PFSK-1 (cell line): ENCODE results near the gene ARHGEF33.
A peak's percentile ranks its signal among the peaks of the same experiment; 100 is the strongest.

ENCODE experiments used
- FOXP2 ChIP-seq: optimal IDR thresholded peaks from 2 replicates; pipeline ENCODE3; 2011; ENCODE audit warnings: borderline replicate concordance, control low read depth, inconsistent platforms; ENCODE audit not compliant: insufficient read depth; ENCODE audit errors: extremely low read length, extremely low read depth
- POLR2AphosphoS5 ChIP-seq: IDR thresholded peaks from 2 replicates; pipeline ENCODE4 v1.6.1; 2012; ENCODE audit warnings: low read depth, mild to moderate bottlenecking, control low read depth, low read length, moderate library complexity
- SIN3A ChIP-seq: IDR thresholded peaks from 2 replicates; pipeline ENCODE4 v1.6.1; 2012; ENCODE audit warnings: mild to moderate bottlenecking, low read length, moderate library complexity, borderline replicate concordance; ENCODE audit not compliant: insufficient read depth
- TAF1 ChIP-seq: IDR thresholded peaks from 2 replicates; pipeline ENCODE4 v1.6.1; 2012; ENCODE audit warnings: low read length, control low read depth, borderline replicate concordance; ENCODE audit not compliant: insufficient read depth
- TF ChIP-seq, protein P1 (sequence below), 2 experiments: IDR thresholded peaks; 2 replicates each; pipeline versions ENCODE4 v1.6.1 to v1.8.0; 2011 to 2012; ENCODE audit warnings: low read depth in 2 of 2, low read length in 2 of 2, control low read depth in 1 of 2, inconsistent platforms in 1 of 2, mild to moderate bottlenecking in 1 of 2, moderate library complexity in 1 of 2; ENCODE audit not compliant: insufficient read depth in 1 of 2

ARHGEF33 gene

DNA sequence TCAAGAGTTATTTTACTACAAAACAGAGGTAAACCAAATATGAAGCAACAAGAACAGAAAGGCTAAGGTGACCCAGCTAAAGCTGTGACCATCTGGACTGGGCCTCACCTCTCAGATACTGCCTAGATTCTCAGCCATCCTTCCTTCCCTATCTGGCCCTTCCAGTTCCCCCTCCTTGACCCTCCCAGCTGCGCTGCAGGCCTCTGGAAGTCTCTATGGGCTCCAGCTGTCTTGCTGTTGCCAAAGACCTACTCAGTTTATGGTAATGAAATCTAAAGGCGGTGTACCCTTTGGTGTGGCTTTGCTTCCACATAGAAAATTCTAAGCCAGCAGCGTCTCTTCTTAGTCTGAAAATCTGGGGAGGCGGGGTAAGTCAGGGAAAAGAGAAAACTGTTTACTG lies 55.7 kb downstream of the ARHGEF33 start:
- TF ChIP-seq FOXP2, result no peak
- no peak for TF ChIP-seq POLR2AphosphoS5
- TF ChIP-seq SIN3A, result no peak
- no peak for TF ChIP-seq TAF1
- TF ChIP-seq, protein P1, sequence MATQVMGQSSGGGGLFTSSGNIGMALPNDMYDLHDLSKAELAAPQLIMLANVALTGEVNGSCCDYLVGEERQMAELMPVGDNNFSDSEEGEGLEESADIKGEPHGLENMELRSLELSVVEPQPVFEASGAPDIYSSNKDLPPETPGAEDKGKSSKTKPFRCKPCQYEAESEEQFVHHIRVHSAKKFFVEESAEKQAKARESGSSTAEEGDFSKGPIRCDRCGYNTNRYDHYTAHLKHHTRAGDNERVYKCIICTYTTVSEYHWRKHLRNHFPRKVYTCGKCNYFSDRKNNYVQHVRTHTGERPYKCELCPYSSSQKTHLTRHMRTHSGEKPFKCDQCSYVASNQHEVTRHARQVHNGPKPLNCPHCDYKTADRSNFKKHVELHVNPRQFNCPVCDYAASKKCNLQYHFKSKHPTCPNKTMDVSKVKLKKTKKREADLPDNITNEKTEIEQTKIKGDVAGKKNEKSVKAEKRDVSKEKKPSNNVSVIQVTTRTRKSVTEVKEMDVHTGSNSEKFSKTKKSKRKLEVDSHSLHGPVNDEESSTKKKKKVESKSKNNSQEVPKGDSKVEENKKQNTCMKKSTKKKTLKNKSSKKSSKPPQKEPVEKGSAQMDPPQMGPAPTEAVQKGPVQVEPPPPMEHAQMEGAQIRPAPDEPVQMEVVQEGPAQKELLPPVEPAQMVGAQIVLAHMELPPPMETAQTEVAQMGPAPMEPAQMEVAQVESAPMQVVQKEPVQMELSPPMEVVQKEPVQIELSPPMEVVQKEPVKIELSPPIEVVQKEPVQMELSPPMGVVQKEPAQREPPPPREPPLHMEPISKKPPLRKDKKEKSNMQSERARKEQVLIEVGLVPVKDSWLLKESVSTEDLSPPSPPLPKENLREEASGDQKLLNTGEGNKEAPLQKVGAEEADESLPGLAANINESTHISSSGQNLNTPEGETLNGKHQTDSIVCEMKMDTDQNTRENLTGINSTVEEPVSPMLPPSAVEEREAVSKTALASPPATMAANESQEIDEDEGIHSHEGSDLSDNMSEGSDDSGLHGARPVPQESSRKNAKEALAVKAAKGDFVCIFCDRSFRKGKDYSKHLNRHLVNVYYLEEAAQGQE (IDR thresholded peaks at IDR 0.05; ENCODE audit: insufficient read depth in 1 of 2, low read depth in 2 of 2, low read length in 2 of 2), result no peak

DNA sequence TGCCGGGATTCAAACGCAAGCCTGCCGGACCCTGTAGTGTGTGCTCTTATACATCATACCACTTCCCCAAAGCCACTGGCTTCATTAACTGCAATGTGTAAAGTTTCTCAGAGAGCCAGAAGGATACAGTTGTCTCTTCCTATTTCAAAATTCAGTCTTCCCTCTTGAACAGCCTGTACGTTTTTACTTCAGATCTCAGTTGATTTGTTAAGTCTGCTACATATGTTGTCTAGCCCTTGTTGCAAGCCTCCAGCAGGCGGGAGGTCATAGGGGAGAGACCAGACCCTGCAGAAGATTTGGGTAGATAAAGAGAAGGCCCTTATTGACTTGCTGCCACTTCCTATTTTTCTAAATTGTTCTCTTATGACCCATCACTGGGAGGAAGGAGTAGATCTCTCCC lies 56.2 kb downstream of the ARHGEF33 start:
- TF ChIP-seq TAF1 (no peak), FOXP2 (no peak), POLR2AphosphoS5 (no peak), SIN3A (no peak)
- TF ChIP-seq, protein P1 (IDR thresholded peaks at IDR 0.05; ENCODE audit: insufficient read depth in 1 of 2, low read depth in 2 of 2, low read length in 2 of 2), result no peak

DNA sequence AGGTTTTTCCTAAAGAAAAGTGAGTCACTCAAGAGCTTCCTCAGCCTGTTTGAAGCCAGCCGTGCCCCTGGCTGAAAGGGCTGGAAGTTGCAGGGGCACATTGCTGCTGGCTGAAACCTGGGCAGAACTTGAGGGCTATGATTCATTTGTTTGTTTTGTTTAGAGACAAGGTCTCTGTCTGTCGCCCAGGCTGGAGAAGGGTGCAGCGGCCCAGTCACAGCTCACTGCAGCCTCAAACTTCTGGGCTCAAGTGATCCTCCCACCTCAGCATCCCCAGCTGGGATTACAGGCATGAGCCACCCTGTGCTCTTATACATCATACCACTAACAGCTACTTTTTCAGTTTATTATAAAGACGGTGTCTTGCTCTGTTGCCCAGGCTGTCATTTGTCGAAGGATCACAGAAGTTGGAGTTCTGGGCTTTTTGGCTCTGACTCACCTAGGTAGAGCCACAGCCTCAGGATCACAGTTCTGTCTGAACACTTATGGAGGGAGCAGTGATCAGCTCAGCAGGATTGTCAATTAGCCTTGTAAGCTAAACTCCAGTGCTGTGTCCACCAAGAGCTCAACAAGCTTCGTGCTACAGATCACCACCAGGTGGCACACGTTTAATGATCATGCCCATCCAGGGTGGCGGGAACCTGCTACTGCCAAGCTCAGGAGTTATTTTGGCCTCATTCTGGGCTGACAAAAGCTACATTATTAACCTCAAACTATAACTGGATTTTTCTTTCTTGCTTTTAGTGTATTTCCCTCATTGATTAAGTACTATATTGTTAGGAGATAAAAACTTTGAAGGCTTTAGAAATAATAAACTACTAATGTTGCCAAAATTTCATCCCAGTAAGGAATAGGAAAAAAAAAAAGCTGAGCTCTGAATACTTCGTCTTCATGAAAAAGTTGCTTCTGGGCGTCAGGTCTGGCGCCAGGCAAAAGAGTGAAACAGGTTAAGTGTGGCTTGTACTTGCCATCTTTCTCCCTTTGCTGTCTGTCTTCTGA lies 57.9 kb downstream of the ARHGEF33 start:
- peak; percentile 30 for TF ChIP-seq FOXP2
- TF ChIP-seq POLR2AphosphoS5, result no peak

DNA sequence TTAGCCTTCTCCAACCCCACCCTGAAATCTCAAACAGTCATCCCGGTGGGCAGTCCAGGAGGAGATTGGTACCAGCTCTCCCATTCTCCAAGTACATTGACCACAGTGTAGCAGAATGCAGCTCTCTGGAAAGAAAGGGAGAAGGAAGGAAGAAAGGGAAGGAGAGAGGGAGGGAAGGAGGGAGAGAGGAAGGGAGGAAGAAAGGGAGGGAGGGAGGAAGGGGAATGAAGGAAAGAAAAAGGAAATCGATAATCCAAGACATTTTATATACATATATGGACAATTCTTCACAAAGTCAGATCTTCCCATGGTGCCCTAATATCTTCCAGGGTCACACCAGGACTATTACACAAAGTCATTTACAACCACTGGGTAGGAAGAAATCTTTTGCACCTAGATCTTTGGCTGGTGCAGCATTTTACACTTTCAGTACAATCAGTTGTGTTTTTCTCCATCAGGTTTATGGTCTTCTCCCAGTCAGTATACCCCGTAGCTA lies 58.8 kb downstream of the ARHGEF33 start:
- no peak for TF ChIP-seq TAF1
- TF ChIP-seq, protein P1 (IDR thresholded peaks at IDR 0.05; ENCODE audit: insufficient read depth in 1 of 2, low read depth in 2 of 2, low read length in 2 of 2), result no peak
- TF ChIP-seq SIN3A, result no peak
- TF ChIP-seq FOXP2, result no peak
- TF ChIP-seq POLR2AphosphoS5, result no peak

DNA sequence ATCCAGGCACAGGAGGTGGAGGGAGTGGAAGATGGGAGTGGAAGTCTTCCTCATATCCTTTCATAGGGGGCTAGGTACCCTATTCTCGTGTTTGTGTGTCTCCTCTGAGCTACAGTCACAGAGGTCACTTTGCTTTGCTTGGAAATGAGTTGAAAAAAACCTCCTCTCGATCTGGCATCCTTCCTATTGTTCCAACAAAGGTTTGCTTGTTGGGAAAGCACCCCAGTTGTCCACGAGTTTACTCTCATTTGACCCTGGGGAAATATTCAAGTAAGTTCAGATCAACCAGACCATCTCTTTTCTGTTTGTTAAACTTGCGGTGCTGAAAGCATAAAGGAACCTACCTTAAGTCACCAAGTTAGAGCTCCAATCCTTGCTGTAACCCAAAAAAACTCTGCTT lies 59.3 kb downstream of the ARHGEF33 start:
- TF ChIP-seq, protein P1 (IDR thresholded peaks at IDR 0.05; ENCODE audit: insufficient read depth in 1 of 2, low read depth in 2 of 2, low read length in 2 of 2), result no peak
- TF ChIP-seq SIN3A (no peak), TAF1 (no peak), POLR2AphosphoS5 (no peak), FOXP2 (no peak)
